Measurements from ENCODE around the gene GRIP2.

Gene GRIP2

GRCh38 chr3:14488286-14489041, 51.7 kb downstream of the GRIP2 start:
- no peaks in the 10 kb centered on the region for H3K27me3 Mint-ChIP-seq (ENCODE audit: low read depth, poor library complexity)
- peaks cover 29% of the 10 kb centered on the region for H3K36me3 Mint-ChIP-seq (ENCODE audit: low read depth)
- no peak overlapping the region for H3K4me3 Mint-ChIP-seq
- no peaks in the 10 kb centered on the region for H3K9me3 Mint-ChIP-seq
- no peak for DNase-seq
- no peak for TF ChIP-seq CTCF (IDR thresholded peaks at IDR 0.05)
- no peaks in the 10 kb centered on the region for H3K4me1 Mint-ChIP-seq
- H3K27ac Mint-ChIP-seq, result peak overlapping the region; percentile 64

- TF ChIP-seq CTCF (IDR thresholded peaks at IDR 0.05), result no peak
- H3K27ac Mint-ChIP-seq, result peak overlapping the region; percentile 66
- peaks cover 33% of the 10 kb centered on the region for H3K36me3 Mint-ChIP-seq (ENCODE audit: low read depth)
- no peaks in the 10 kb centered on the region for H3K9me3 Mint-ChIP-seq
- H3K27me3 Mint-ChIP-seq (ENCODE audit: low read depth, poor library complexity), result no peaks in the 10 kb centered on the region
- H3K4me1 Mint-ChIP-seq, result no peaks in the 10 kb centered on the region
- H3K4me3 Mint-ChIP-seq, result no peak overlapping the region
- DNase-seq, result no peak
Measured at GRCh38 chr3:14487821-14488220, 52.3 kb downstream of the GRIP2 start.

GRCh38 chr3:14487086-14487485, 53.1 kb downstream of the GRIP2 start:
- Mint-ChIP-seq H3K36me3 (ENCODE audit: low read depth) (peaks cover 33% of the 10 kb centered on the region), H3K9me3 (no peaks in the 10 kb centered on the region), H3K4me3 (no peak overlapping the region), H3K27ac (peak overlapping the region; percentile 66), H3K4me1 (no peaks in the 10 kb centered on the region), H3K27me3 (ENCODE audit: low read depth, poor library complexity) (no peaks in the 10 kb centered on the region)
- DNase-seq, result no peak
- TF ChIP-seq CTCF (IDR thresholded peaks at IDR 0.05), result no peak

GRCh38 chr3:14486460-14486859, 53.7 kb downstream of the GRIP2 start:
- Mint-ChIP-seq H3K27me3 (ENCODE audit: low read depth, poor library complexity) (no peaks in the 10 kb centered on the region), H3K4me3 (no peak overlapping the region), H3K36me3 (ENCODE audit: low read depth) (peaks cover 39% of the 10 kb centered on the region), H3K27ac (no peak overlapping the region), H3K9me3 (no peaks in the 10 kb centered on the region), H3K4me1 (no peaks in the 10 kb centered on the region)
- DNase-seq, result no peak
- TF ChIP-seq CTCF (IDR thresholded peaks at IDR 0.05), result no peak

- H3K9me3 Mint-ChIP-seq, result no peaks in the 10 kb centered on the region
- no peak for TF ChIP-seq CTCF (IDR thresholded peaks at IDR 0.05)
- H3K4me1 Mint-ChIP-seq, result no peaks in the 10 kb centered on the region
- DNase-seq, result no peak
- no peak overlapping the region for H3K4me3 Mint-ChIP-seq
- H3K27ac Mint-ChIP-seq, result no peak overlapping the region
- peaks cover 42% of the 10 kb centered on the region for H3K36me3 Mint-ChIP-seq (ENCODE audit: low read depth)
- H3K27me3 Mint-ChIP-seq (ENCODE audit: low read depth, poor library complexity), result no peaks in the 10 kb centered on the region
Measured at GRCh38 chr3:14485981-14486380, 54.2 kb downstream of the GRIP2 start.

GRCh38 chr3:14484741-14485140, 55.4 kb downstream of the GRIP2 start:
- H3K9me3 Mint-ChIP-seq, result no peaks in the 10 kb centered on the region
- no peak for DNase-seq
- H3K27ac Mint-ChIP-seq, result peak overlapping the region; percentile 40
- no peaks in the 10 kb centered on the region for H3K27me3 Mint-ChIP-seq (ENCODE audit: low read depth, poor library complexity)
- peaks cover 47% of the 10 kb centered on the region for H3K36me3 Mint-ChIP-seq (ENCODE audit: low read depth)
- no peak for TF ChIP-seq CTCF (IDR thresholded peaks at IDR 0.05)
- no peaks in the 10 kb centered on the region for H3K4me1 Mint-ChIP-seq
- no peak overlapping the region for H3K4me3 Mint-ChIP-seq
